Adipocyte (in vitro differentiated cells): ENCODE data around the gene CHD9NB.
"Not testable (repeated sequence)": the region's sequence is repeated elsewhere in the genome, so short reads cannot be mapped to it uniquely, and the experiment has no call there.

ENCODE experiments used
- DNase-seq: peaks from one replicate; pipeline ENCODE4 v3.0.0-alpha.2; 2015; ENCODE audit warnings: low read depth
- H3K27me3 ChIP-seq: replicated peaks from 2 replicates; pipeline ENCODE4 v1.7.0; 2013; ENCODE audit warnings: mild to moderate bottlenecking, low read length, moderate library complexity; ENCODE audit not compliant: control insufficient read depth, insufficient read depth
- H3K36me3 ChIP-seq: 2 replicates; pipeline ENCODE4 v1.7.0; 2013; ENCODE audit warnings: low read length, mild to moderate bottlenecking, moderate library complexity; ENCODE audit not compliant: control insufficient read depth, insufficient read depth, severe bottlenecking
- H3K4me1 ChIP-seq: 2 replicates; pipeline ENCODE4 v1.7.0; 2013; ENCODE audit warnings: mild to moderate bottlenecking, low read length, moderate library complexity; ENCODE audit not compliant: control insufficient read depth, insufficient read depth
- H3K4me3 ChIP-seq: 2 replicates; pipeline ENCODE4 v1.7.0; 2013; ENCODE audit warnings: mild to moderate bottlenecking, low read length, moderate library complexity
- H3K9ac ChIP-seq: 2 replicates; pipeline ENCODE4 v1.7.0; 2013; ENCODE audit warnings: mild to moderate bottlenecking, low read length, moderate library complexity
- H3K9me3 ChIP-seq: 2 replicates; pipeline ENCODE4 v1.7.0; 2013; ENCODE audit warnings: mild to moderate bottlenecking, low read length, moderate library complexity; ENCODE audit not compliant: control insufficient read depth

Gene CHD9NB

DNA sequence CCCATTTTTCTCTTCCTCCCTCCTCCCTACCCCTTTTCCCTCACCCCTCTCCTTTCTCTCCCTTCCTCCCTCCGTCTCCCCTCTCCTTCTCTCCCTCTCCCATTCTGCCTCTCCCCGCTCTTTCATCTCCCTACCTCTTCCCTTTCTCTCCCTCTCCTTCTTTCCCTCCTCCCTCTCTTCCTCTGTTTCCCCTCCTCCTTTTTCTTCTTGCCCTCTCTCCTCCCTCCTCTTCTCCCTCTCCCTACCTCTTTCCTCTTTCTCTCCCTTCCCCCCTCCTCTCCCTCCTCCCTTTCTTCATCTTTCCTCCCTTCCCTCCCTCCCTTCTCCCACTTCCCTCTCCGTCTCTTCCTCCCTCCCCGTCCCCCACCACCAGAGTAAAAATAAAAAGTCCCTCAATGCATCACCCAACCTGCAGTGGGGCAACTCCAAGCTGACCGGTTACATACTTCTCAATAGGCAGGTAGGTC lies 10.4 kb downstream of the CHD9NB start:
- Histone ChIP-seq H3K27me3 (no peaks in the 10 kb centered on the region), H3K4me3 (peak overlapping the region; percentile 67), H3K9ac (peak overlapping the region; percentile 79), H3K9me3 (no peaks in the 10 kb centered on the region), H3K4me1 (peaks cover 33% of the 10 kb centered on the region), H3K36me3 (no peaks in the 10 kb centered on the region)
- DNase-seq: no peak

GRCh38 chr16:53041320-53042051 lies 11.2 kb downstream of the CHD9NB start:
- Histone ChIP-seq H3K36me3 (no peaks in the 10 kb centered on the region), H3K9me3 (no peaks in the 10 kb centered on the region), H3K9ac (peak overlapping the region; percentile 79), H3K4me1 (peaks cover 33% of the 10 kb centered on the region), H3K4me3 (peak overlapping the region; percentile 44), H3K27me3 (no peaks in the 10 kb centered on the region)
- peak; percentile 75 for DNase-seq

DNA sequence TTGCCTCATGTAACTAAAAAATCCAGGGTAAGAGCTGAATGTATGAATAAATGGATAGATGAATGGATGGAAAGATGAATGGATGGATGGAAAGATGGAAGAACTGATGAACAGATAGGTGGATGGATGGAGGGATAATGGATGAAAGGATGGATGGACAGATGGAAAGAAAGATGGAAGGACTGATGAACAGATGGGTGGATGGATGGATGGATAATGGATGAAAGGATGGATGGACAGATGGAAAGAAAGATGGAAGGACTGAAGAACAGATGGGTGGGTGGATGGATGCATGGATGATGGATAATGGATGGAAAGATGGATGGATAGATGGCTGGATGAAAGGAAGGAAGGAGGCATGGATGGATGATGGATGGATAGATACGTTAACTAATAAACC lies 11.9 kb downstream of the CHD9NB start:
- no peaks in the 10 kb centered on the region for H3K9me3 ChIP-seq
- no peaks in the 10 kb centered on the region for H3K27me3 ChIP-seq
- no peak overlapping the region for H3K4me3 ChIP-seq
- H3K36me3 ChIP-seq: no peaks in the 10 kb centered on the region
- peaks cover 33% of the 10 kb centered on the region for H3K4me1 ChIP-seq
- no peak for DNase-seq
- no peak overlapping the region for H3K9ac ChIP-seq

DNA sequence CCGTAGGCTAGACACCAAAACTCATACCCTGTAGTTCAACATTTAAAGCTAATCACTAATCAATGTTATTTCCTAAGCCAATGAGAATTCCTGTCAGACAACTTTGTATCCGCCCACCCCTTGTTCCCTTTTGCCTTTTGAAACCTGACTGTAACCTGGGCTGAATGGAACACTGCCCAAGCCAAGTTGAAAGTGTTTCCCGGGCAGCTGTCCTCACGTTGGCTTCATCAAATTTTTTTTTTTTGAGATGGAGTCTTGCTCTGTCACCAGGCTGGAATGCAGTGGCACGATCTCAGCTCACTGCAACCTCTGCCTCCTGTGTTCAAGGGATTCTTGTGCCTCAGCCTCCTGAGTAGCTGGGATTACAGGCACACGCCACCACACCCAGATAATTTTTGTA lies 16.0 kb downstream of the CHD9NB start:
- DNase-seq, H3K4me3 ChIP-seq, H3K36me3 ChIP-seq, H3K9ac ChIP-seq, H3K9me3 ChIP-seq, H3K27me3 ChIP-seq: not testable (repeated sequence)
- peaks cover 13% of the 10 kb centered on the region for H3K4me1 ChIP-seq

DNA sequence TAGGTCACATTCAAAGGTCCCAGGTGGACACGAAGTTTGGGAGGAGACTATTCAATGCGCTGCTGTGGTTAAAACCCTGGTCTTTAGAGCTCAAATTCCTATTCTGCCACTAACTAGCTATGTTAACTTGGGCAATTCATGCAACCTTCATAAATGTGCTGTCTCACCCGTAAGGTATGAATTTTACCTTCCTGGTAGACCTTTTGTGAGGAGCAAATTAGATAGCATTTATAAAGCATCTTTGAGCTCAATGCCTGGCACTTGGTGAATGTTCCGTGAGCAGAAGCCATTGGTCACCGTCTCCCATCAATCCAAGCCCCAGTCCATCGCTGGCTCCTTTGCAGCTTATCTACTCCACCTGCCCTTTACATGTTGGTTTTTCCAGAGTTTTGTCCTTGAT lies 16.6 kb downstream of the CHD9NB start:
- H3K36me3 ChIP-seq: no peaks in the 10 kb centered on the region
- DNase-seq: no peak
- peaks cover 5% of the 10 kb centered on the region for H3K9me3 ChIP-seq
- no peak overlapping the region for H3K4me3 ChIP-seq
- no peak overlapping the region for H3K9ac ChIP-seq
- no peaks in the 10 kb centered on the region for H3K27me3 ChIP-seq
- H3K4me1 ChIP-seq: peaks cover 14% of the 10 kb centered on the region

DNA sequence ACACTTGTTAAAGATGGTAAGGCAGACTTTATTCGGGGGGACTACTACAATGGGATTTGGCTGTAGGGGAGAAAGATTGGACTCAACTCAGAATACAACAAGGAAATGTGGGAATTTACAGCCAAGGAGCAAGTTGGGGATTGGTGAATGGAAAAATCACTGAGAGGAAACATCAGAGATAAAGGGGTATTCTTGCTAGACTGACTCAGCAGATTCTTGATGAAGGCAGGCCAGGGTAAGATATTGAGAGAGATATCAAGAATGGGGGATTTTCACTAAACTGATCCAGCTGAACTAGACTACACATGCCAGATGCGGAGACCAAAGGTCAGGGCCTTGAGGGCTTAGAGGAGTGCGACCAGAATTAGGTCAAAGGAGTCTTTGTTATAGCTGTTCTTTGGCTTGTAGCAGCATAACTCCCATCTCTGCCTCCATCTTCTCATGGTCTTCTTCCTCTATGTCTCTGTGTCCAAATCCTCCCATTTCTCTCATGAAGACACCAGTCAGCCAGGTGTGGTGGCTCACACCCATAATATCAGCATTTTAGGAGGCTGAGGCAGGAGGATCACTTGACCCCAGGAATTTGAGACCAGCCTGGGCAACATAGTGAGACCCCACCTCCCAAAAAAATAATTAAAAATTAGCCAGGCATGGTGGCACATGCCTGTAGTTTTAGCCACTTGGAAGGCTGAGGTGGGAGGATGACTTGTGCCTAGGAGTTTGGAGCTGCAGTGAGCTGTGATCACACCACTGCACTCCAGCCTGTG lies 17.3 kb downstream of the CHD9NB start:
- peaks cover 5% of the 10 kb centered on the region for H3K9me3 ChIP-seq

DNA sequence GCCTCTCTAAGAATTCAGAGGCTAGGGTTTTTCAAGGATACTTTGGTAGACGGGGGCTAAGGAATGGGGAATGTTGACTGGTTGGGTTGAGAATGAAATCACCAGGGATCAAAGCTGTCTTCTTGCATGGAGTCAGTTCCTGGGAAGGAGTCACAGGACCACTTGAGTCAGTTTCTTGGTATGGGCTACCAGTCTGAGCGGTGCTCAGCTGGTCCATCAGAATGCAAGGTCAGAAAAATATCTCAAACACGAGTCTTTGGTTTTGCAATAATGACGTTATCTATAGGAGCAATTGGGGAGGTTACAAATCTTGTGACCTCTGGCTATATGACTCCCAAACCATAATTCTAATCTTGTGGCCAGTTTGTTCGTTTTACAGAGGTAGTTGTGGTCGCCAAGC lies 18.4 kb downstream of the CHD9NB start:
- Histone ChIP-seq H3K4me1 (peaks cover 16% of the 10 kb centered on the region), H3K9me3 (peaks cover 5% of the 10 kb centered on the region), H3K36me3 (no peaks in the 10 kb centered on the region), H3K9ac (no peak overlapping the region), H3K4me3 (no peak overlapping the region), H3K27me3 (no peaks in the 10 kb centered on the region)
- no peak for DNase-seq

More for the DNA sequence above, 17.3 kb downstream of the CHD9NB start:
- Histone ChIP-seq H3K27me3 (no peaks in the 10 kb centered on the region), H3K9ac (no peak overlapping the region), H3K36me3 (no peaks in the 10 kb centered on the region), H3K4me1 (peaks cover 16% of the 10 kb centered on the region), H3K4me3 (no peak overlapping the region)
- no peak for DNase-seq

GRCh38 chr16:53031323-53031942 lies 21.3 kb downstream of the CHD9NB start:
- no peaks in the 10 kb centered on the region for H3K36me3 ChIP-seq
- peak overlapping the region; percentile 52 for H3K9ac ChIP-seq
- no peaks in the 10 kb centered on the region for H3K27me3 ChIP-seq

GRCh38 chr16:53029971-53030370 lies 22.7 kb downstream of the CHD9NB start:
- H3K36me3 ChIP-seq: no peaks in the 10 kb centered on the region

More at GRCh38 chr16:53031323-53031942, 21.3 kb downstream of the CHD9NB start:
- DNase-seq: no peak
- H3K9me3 ChIP-seq: peaks cover 5% of the 10 kb centered on the region
- peak overlapping the region; percentile 55 for H3K4me3 ChIP-seq
- H3K4me1 ChIP-seq: peaks cover 16% of the 10 kb centered on the region

GRCh38 chr16:53024045-53024444 lies 28.7 kb downstream of the CHD9NB start:
- Histone ChIP-seq H3K9ac (no peak overlapping the region), H3K4me1 (no peaks in the 10 kb centered on the region), H3K4me3 (no peak overlapping the region), H3K36me3 (no peaks in the 10 kb centered on the region), H3K9me3 (no peaks in the 10 kb centered on the region), H3K27me3 (no peaks in the 10 kb centered on the region)
- no peak for DNase-seq

More at GRCh38 chr16:53029971-53030370, 22.7 kb downstream of the CHD9NB start:
- Histone ChIP-seq H3K9me3 (peaks cover 5% of the 10 kb centered on the region), H3K27me3 (no peaks in the 10 kb centered on the region), H3K4me3 (no peak overlapping the region), H3K4me1 (peaks cover 16% of the 10 kb centered on the region), H3K9ac (no peak overlapping the region)
- DNase-seq: no peak

- no peaks in the 10 kb centered on the region for H3K27me3 ChIP-seq
- no peaks in the 10 kb centered on the region for H3K36me3 ChIP-seq
- H3K9me3 ChIP-seq: no peaks in the 10 kb centered on the region
- no peak overlapping the region for H3K9ac ChIP-seq
- no peak overlapping the region for H3K4me3 ChIP-seq
- peak; percentile 84 for DNase-seq
- H3K4me1 ChIP-seq: no peaks in the 10 kb centered on the region
Measured at GRCh38 chr16:53022374-53022773, 30.3 kb downstream of the CHD9NB start.
